A204.1 (cell line): ENCODE measurements around the gene SH3BGRL3.

Experiments used
- FAIRE-seq: peaks from 2 replicates; lab custom pipeline; 2012; peaks lifted over from hg19 to GRCh38; lab: Jason Lieb, UNC

Gene SH3BGRL3

DNA sequence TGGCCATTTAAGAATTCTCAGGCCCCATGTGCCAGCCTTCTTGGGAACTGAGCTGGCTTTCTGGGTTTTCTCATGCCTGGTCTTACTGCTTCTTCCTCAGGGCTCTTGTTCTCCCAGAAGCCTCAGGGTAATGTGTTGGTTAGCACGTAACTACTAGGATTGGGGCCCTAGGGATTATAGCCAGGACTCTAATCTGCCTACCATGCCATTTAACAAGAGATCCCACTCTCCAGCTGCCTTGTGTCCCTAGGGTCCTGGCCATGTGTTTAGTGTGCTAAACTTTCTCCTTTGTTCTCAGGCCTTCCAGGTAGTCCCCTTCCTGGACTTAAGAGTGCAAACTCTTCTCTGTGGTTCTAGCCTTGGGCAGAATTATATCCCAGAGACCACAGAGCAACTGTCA is 2.2 kb upstream of the SH3BGRL3 start:
- FAIRE-seq = no peak

DNA sequence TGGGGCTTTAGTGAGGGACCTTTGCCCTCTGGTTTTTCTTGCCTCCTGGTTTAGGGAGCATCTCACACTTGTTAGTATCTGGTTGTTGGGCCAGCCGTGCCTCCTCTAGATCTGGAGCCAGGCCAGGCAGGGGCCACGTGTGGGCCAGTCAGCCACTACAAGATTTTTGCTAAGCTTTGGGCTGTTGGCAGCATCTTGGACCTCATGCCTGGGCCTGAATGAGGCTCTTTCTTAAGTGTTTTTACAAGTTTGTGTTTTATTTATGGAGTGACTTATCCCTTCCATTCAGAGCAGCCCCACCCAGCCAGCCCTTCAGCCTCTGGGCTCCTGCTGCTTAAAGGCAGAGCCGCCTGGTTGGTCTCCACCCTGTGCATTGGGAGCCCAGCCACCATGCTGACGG is 1.6 kb upstream of the SH3BGRL3 start:
- peak; percentile 81 for FAIRE-seq

DNA sequence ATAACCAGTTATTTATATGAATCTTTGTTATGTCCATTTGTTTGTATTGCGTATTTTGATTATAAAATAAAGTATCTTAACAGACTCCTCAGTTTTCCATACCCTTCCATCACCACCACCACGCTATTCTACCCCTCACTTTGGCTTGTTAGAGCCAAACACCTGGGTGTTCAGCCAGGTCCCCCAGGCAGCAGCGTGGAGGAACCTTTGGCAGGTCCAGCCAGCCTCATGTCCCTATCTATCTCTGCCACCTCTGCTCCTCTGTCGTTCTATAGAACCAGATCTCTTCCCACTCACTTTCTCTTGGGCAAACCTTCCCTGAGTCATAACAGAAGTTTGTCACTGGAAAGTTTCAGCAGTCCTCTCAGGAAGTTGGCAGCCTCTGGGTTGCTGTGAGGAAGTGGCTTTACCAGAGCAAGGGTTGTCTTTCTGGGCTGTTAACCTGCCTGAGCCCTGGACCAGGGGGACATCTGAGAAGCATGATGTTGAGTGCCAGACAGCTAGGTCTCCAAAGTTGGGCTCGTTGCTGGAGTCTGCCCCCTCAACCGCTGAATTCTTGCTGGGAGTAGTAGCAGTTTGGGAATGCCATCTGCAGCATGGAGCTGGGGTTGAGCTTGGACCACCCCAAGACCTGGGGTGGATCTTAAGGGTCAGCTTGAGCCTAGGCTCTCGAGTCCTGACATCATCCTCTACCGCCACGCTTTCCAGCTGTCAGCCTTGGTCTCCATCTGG is 996 bp upstream of the SH3BGRL3 start:
- FAIRE-seq = no peak

DNA sequence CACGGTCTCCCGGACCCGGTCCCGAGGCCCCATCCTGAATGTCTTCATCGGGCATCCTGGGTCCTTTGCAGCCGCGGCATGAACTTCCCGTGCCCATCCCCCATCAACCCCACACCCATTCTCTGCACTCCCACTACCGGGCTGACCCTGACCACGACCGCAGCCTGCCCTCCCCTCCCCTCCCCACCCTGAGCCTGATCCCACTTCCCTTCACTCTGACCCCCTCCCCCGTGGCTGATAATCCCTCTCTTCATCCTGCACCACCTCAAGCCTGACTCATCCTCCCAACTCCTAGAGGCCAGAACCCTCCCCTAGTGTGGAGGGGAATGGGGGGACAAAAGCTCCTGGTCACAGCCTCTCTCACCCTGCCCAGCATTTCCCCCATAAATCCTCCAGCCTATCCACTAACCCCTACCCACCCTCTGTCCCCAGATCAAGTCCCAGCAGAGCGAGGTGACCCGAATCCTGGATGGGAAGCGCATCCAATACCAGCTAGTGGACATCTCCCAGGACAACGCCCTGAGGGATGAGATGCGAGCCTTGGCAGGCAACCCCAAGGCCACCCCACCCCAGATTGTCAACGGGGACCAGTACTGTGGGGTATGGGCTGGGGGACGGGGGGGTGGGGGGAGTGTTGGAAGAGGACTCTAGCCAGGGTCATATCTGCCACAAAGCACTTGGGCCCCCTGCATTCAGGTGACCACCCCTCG is 602 bp downstream of the SH3BGRL3 start:
- no peak for FAIRE-seq

DNA sequence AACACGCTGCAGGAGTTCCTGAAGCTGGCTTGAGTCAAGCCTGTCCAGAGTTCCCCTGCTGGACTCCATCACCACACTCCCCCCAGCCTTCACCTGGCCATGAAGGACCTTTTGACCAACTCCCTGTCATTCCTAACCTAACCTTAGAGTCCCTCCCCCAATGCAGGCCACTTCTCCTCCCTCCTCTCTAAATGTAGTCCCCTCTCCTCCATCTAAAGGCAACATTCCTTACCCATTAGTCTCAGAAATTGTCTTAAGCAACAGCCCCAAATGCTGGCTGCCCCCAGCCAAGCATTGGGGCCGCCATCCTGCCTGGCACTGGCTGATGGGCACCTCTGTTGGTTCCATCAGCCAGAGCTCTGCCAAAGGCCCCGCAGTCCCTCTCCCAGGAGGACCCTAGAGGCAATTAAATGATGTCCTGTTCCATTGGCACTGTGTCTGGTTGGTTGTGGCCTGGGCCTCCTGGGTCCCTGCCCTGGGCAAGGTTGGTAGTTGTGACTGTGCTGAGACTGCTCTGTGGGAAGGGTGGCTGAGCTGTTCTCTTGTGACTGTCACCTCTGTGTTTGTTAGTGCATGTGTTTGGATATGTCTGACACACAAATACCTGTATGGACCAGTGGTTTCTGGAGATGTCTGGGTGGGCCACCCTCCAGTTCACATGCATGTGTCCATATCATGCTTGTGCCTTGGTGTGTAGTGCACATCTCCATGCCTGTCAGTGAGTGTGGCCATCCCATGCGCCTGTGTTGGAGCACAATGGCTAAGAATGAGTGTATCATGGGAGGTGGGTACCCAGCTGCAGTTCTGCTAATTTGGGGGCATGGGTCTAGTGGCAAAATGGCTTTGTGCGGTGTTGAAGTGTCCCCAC is 1.4 kb downstream of the SH3BGRL3 start:
- FAIRE-seq = no peak

DNA sequence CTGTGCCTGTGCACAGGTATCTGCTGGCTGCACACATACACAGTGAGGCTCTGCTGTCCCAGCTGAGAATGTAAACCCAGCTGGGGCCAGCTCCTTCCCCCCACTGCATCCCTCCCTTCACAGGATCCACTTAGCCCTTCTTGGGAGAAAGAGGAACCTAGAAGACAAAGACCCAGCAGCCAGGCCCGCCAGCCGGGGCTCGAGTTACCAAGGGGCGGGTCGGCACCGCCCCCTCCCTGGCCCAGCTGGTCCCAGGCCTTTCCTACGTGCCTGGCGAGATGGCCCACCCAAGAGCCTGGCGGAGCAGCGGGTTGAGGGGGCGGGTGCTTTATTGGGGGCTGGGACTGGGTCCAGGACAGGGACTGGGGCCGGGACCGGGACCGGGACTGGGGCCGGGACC is 2.1 kb downstream of the SH3BGRL3 start:
- FAIRE-seq = no peak

DNA sequence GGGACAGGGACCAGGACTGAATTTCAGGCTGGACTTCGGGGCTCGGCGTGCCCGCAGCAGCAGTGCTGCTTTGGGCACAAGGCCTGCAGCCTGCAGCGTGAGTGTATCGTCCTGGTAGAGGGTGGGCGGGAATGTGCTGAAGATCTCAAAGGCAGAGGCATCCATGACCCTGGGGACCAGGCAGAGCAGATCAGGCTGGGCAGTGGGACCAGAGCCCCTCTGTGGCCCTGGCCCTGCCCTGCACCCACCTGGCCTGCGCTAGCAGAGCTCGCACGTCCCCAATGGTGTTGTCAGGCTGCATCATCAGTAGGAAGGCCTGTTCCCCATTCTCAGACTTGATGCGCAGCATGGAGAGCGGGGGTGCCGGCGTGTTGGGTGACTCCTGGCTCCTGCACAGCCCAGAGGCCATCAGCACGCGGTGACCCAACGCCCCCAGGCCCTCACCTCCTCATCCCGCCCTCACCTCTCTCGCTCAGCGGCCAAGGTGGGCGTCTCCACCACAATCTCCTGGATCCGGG is 2.6 kb downstream of the SH3BGRL3 start:
- no peak for FAIRE-seq

DNA sequence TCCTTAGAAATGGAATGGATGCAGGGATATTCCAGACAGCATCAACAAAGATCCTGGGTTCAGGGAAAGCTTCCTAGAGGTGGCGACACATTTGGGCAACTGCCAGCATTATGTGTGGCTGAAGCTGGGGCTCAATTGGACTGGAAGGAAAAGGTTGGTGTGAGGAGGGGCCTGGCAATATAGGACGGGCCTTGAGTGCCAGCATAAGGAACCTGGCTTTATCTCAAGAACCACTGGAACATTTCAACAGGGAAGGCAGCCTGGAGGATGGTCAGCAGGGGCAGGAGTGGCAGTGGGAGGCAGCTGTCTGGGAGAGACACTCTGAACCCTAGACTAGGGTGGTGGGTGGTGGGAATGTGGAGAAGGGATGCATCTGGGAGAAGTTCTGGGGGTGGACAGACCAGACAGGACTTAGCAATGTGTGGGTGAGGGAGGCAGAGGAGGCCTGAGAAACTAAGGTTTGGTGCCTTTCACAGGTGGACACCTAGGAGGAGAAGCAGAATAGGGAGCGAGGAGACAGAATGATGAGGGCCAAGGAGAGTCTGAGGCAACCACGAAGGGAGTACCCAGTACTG is 3.5 kb downstream of the SH3BGRL3 start:
- no peak for FAIRE-seq

DNA sequence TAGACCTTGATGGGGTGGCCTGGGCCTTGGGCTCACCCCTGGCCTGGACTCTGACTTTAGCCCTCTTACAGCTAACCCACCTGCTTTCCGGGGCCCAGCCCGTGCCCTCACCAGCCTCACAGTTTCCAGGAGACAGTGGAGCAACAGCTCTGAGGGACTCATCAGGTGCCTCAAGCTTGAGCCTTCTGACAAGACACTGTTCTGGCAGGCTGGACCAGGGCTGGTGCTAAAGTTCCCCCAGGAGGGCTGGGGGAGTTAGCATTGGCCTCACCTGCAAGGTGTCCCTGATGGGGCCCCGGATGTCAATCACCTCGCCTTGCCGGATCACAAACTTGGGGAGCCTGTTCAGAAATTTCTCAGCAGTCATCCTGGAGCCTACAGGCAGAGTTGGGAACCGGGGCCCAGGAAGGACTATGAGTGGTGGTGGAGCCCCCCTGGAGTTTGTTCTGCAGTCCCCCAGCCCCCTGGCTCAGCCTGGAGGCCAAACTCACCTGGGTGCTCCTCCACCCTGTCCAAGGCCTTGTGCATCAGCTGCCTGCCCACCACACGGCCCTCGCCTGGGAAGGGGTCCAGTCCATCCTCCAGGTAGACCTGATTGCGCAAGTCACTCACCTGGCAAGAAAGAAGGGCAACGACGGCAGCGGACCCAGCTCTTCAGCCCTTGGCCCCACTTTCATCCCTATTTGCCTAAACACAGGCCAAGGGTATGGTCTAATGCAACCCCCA is 4.1 kb downstream of the SH3BGRL3 start:
- no peak for FAIRE-seq

DNA sequence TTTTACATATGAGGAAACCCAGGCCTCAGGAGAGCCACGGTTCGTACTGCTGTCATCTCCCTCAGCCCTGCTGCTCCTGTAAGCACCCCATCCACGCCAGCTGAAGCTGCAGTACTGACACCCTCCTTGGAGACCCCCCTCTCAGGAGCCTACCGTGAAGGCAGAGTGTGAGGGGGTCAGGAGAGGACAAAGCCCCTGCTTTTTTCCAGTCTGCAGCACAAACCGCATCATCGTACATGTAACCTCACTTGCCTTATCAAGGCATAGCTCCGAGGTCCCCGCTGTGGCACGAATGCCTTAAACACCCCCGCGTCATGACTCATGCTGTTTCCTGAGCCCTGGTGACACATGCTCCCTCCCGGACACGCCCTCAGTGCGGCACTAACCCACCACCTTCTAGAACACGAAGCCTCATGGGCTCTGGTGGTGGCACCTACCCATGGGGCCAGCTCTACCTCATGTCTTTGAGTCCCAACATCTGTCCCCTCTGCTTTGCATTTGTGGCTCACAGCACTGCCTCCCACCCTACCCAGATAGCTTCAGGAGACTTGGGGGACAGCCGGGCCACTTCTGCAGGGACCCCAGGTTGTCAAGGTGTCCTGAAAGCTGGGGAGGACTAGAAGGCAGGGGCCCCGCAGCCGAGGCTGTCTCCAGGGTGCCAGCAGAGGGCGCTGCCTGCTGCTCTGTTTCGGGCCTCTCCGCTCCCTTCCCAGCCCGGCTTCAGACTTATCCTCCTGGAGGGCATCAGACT is 4.9 kb downstream of the SH3BGRL3 start:
- FAIRE-seq = no peak

DNA sequence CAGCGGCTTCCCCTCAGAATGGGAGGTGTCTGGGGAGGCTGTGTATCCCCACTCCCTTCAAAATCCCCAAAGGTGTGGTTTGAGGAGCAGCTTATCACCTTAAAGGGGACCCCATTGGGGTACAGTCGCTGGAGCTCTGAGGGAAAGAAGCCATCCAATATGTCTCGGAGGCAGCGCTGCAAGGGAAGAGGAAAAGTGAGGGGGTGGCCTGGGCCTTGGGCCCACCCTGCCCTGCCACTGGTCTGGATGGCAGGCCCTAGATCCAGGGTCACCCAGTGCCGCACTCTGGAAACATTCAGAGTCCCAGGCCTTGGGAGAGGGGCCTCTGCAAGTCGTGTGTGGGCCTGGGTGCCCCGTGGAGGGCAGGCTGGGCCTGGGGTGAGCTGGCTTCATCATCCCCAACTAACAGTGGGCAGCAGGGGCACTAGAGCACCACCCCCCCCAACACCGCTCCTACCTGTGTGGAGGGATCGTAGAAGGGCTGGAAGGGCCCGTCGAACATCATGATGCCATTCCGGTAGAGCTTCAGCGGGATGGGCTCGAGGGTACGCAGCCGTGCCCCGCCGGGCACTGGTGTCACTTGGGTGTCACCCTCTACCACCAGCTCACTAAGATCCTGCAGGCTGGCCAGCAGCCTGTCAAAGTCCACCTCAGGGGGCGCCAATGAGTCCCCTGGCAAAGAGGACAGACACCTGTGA is 5.6 kb downstream of the SH3BGRL3 start:
- no peak for FAIRE-seq

DNA sequence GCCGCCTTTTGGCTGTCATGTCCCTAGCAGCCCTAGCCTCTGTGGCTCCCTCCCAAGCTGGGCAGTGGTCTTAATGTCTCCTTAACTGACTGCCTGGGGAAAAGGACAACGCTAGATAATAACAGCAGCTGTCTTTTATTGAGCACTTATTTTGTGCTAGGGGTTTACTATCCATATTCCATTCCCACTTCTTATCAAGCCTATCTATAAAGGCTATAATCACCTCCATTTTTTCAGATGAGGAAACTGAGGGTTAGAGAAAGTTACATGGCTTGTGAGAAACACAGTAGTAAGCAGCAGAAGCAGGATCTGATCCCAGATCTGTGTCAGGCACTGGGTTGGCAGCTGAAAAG is 6.2 kb downstream of the SH3BGRL3 start:
- FAIRE-seq = no peak

DNA sequence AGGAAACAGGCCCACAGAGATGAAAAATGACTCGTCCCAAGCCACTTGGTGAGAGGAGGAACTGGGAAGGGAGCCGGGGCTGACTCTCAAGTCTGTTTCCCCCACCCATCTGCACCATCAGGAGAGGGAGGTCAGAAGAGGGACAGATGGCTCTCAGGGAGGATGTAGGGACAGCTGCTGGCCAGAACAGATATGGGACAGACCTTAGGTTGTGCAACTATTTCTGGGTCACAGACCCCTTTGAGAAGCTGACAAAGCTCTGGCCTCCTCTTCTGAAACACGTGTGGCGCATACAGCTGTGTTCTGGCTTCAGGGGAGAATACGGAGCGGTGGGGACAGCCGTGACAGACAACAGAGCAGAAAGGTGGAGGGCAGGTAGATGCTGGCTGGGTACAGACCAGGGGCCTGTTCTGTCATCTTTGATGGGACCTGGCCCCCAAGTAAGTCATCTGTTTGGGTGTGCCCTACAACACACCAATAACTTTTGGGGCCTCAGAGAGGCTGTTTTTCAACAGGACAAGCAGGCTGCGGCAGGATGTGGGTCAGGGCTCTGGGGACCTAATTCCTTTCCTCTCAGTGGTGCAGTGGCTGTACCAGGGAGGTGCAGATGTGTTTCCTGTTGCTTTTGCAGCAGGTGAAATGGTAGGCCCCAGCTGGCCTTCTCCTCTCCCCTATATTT is 7.3 kb downstream of the SH3BGRL3 start:
- no peak for FAIRE-seq

DNA sequence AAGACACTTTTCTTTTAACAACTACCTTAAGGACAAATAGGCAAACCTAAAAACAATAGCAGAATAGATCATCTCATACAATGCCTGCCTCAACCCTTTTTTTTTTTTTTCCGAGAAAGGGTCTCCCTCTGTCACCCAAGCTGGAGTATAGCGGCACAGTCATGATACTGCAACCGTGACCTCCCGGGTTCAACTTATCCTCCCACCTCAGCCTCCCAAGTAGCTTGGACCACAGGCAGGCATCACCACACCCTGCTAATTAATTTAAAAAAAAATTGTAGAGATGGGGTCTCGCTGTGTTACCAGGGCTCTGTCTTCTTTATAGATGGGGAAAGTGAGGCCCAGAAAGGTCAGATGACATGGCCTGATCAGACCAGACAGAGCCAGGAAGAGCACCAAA is 7.9 kb downstream of the SH3BGRL3 start:
- FAIRE-seq = no peak

DNA sequence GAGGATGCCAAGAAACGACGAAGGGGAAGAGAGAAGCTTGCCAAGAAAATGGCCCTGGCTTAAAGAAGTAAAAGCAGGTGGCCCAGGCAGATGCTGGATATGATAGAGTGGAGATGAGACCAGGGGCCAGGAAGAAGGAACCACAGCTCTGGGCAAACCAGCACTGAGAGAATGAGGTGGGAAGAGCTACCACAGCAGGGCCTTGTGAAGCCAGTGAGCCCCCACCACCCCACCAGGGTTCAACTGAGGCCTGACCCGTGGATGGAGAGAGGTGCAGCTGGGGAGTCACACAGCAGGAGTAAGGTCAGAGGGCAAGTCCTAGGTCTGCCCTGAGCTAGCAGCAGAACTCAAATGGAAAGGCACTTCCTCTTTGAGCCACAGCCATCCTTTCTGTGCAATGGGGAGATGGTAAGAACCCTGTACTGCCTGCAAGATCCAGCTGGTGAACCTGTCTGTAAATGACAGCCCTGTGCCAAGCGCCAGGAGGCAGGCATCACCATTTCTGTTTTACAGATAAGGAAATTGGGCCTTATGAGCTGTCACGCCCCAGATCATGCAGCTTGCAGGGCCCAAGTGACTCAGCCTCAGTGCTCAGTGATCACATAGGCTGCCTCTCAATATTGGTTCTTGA is 8.5 kb downstream of the SH3BGRL3 start:
- no peak for FAIRE-seq

DNA sequence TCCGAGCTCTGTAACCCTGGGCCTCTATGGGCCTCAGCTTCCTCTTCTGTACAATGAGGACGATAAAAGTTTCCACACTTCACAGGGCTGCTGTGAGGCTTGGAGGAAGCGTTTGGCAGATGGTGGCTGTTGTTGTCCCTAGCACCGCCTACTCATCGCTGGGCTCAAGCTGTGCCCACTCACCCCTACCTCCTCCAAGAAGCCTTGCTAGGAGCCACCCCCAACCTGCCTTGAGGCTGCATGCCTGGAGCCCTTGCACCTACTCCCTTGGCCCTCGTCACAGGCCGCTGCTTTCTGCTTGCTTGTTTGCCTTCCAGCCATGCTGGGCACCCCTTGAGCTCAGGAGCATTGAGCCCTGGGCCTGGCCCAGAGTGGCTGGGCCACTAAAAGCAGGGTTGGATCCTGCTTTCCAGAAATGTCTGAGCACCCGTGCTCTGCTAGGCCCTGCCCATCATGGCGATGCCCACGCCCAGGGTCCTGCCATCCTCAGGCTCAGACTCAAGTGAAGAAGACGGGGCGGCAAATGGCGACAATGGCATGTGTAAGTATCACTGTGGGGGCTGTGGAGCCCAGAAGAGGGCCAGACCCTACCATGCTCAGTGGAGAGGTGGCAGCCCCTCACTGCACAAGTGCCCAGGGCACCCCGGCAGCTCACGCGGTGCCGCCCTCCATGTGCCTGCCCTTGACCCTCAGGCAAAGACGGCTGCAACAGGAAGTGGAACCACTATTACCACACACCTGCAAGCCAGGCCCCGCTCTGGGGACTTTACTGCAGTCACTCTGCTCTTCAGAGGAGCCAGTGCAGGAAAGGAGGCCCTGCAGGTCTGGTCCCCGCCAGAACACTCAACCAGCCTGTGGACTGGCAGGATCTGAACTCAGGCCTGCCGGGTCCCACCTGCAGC is 9.5 kb downstream of the SH3BGRL3 start:
- FAIRE-seq = no peak

DNA sequence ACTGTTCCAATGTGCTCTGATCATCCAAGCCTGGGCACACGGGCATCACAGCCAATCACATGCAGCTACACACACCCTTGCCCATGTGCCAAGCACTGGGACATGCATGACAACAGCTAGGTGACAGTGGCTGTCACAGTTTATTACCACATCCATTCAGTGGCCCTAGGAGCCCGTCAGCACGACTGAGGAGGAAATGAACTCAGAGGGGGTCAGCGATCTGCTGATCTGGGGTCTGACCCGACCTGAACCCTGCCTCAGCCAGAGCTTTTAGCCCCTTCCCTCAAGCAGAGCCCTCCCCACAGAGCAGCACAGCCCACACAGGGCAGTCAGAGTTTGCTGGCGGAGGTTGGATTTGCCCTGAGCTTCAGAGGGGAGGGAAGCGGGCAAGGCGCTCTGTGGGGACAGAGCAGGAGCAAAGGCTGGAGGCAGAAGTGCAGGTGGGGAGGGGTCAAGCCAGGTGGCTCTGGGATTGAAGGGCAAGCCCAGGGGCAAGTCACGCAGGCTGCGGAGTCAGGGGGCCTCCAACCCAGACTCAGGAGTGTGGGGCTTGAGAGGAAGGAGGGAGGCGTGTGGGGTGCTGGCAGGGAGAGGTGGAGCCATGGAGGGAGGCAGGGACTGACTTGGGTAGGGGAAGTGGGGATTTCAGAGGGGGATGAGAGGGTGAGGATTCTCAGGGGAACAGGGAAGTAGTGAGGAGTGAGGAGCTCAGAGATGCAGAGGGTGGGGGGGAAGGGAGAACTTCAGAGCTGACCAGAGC is 10.4 kb downstream of the SH3BGRL3 start:
- FAIRE-seq = no peak

DNA sequence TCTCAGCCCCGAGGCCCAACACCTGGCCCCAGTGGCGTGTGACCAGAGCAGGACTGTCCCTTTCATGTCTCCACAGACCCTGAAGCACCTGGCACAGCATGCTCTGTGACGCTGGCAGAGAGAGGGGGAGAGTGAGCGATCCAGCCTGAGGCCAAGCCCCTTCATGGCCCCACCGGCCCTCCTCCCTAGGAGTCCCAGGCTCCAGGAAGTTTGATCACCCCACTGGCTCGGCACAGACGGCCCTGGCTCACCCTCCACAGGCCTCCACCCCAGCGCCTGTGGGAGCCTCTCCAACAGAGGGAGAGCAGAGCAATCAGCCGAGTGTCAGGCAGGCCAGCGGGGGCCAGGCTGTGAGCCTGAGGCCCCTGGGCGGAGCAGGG is 11.0 kb downstream of the SH3BGRL3 start:
- no peak for FAIRE-seq
